H1 (cell line): ENCODE measurements around the gene ATXN7. TPM values are rescaled to one million over a fixed set of nuclear protein-coding genes. Genes with fewer than 3 reads are reported as not detected.

ENCODE experiments used
- CTCF ChIA-PET: fragments of 300-600 bp; sonication (Branson Sonifier 250); formaldehyde crosslinking; loops from one replicate; lab custom pipeline; 2021; ENCODE audit not compliant: partially characterized antibody; lab: Charles Lee
- POLR2A ChIA-PET: fragments of 300-600 bp; sonication (Branson Sonifier 250); formaldehyde crosslinking; loops from one replicate; lab custom pipeline; 2021; ENCODE audit warnings: inconsistent platforms; ENCODE audit not compliant: partially characterized antibody; lab: Charles Lee
- DNase-seq, 2 experiments: peaks; one replicate each; pipeline versions ENCODE4 v3.0.0 to v3.0.0-alpha.2; 2010 to 2022; ENCODE audit warnings: low spot score in 2 of 2, low read depth in 1 of 2, mixed read lengths in 1 of 2
- FAIRE-seq: peaks from 2 replicates; lab custom pipeline; 2011; peaks lifted over from hg19 to GRCh38; lab: Jason Lieb, UNC
- H2AFZ ChIP-seq: 2 replicates; pipeline ENCODE4 v1.8.1; 2012; ENCODE audit warnings: low read length, inconsistent platforms
- H2AK5ac ChIP-seq: 2 replicates; pipeline ENCODE4 v1.6.1; 2013; ENCODE audit warnings: low read depth, low read length
- H2BK120ac ChIP-seq: replicated peaks from 2 replicates; pipeline ENCODE3; 2013; ENCODE audit warnings: low read depth, low read length, inconsistent platforms
- H2BK12ac ChIP-seq: 2 replicates; pipeline ENCODE4 v1.6.1; 2013; ENCODE audit warnings: low read depth, low read length
- H2BK15ac ChIP-seq: 2 replicates; pipeline ENCODE4 v1.6.1; 2013; ENCODE audit warnings: low read length
- H2BK20ac ChIP-seq: 2 replicates; pipeline ENCODE4 v1.6.1; 2013; ENCODE audit warnings: low read length
- H2BK5ac ChIP-seq: 2 replicates; pipeline ENCODE4 v1.6.1; 2013; ENCODE audit warnings: low read depth, low read length
- H3K14ac ChIP-seq: 2 replicates; pipeline ENCODE4 v1.6.1; 2013; ENCODE audit warnings: inconsistent platforms; ENCODE audit not compliant: insufficient read length
- H3K18ac ChIP-seq: 2 replicates; pipeline ENCODE4 v1.6.1; 2013; ENCODE audit warnings: low read length; ENCODE audit errors: extremely low read depth
- H3K23ac ChIP-seq: 2 replicates; pipeline ENCODE4 v1.6.1; 2013; ENCODE audit warnings: inconsistent platforms; ENCODE audit not compliant: insufficient read length
- H3K23me2 ChIP-seq: 2 replicates; pipeline ENCODE4 v1.6.1; 2013; ENCODE audit warnings: low read depth, low read length
- H3K27ac ChIP-seq: 2 replicates; pipeline ENCODE4 v1.6.1; 2011; ENCODE audit warnings: low read depth, low read length, inconsistent platforms
- H3K27me3 ChIP-seq, 4 experiments: replicated peaks in 1 of 4; 1 replicate in 1 of 4; 2 replicates in 3 of 4; pipeline versions ENCODE4 v1.6.1 to v1.8.1; 2011 to 2013; ENCODE audit warnings: low read length in 3 of 4, mild to moderate bottlenecking in 3 of 4, inconsistent platforms in 2 of 4, mixed read lengths in 2 of 4, moderate library complexity in 1 of 4; ENCODE audit not compliant: control insufficient read depth in 3 of 4, insufficient read depth in 3 of 4; ENCODE audit errors: extremely low read depth in 1 of 4
- H3K36me3 ChIP-seq, 4 experiments: 2 replicates each; pipeline versions ENCODE4 v1.6.1 to v1.8.1; 2011 to 2013; ENCODE audit warnings: mild to moderate bottlenecking in 4 of 4, low read length in 3 of 4, moderate library complexity in 2 of 4, control low read depth in 1 of 4, inconsistent platforms in 1 of 4; ENCODE audit not compliant: insufficient read depth in 4 of 4, control insufficient read depth in 2 of 4
- H3K4ac ChIP-seq: replicated peaks from 2 replicates; pipeline ENCODE3; 2013; ENCODE audit warnings: low read length, low read depth, mixed read lengths, inconsistent platforms; ENCODE audit not compliant: insufficient read length
- H3K4me1 ChIP-seq, 4 experiments: replicated peaks in 1 of 4; 1 replicate in 1 of 4; 2 replicates in 3 of 4; pipeline versions ENCODE4 v1.6.1 to v1.8.1; 2011 to 2013; ENCODE audit warnings: low read length in 3 of 4, inconsistent platforms in 2 of 4, mixed read lengths in 1 of 4; ENCODE audit not compliant: insufficient read depth in 4 of 4, control insufficient read depth in 3 of 4
- H3K4me2 ChIP-seq, 2 experiments: 2 replicates each; pipeline versions ENCODE4 v1.6.1 to v1.8.1; 2011 to 2013; ENCODE audit warnings: low read depth in 2 of 2, low read length in 2 of 2, control low read depth in 1 of 2, inconsistent platforms in 1 of 2, mild to moderate bottlenecking in 1 of 2; ENCODE audit not compliant: insufficient read depth in 1 of 2
- H3K4me3 ChIP-seq, 4 experiments: fragments of 200-600, 300-600 bp in 1 of 4; sonication (generic), shearing (Covaris generic), sonication (Bioruptor Twin) in 1 of 4; 2 replicates each; pipeline versions ENCODE4 v1.5.1 to v1.8.1; 2011 to 2016; ENCODE audit warnings: low read length in 4 of 4, low read depth in 3 of 4, control low read depth in 2 of 4, inconsistent platforms in 2 of 4, mild to moderate bottlenecking in 2 of 4, mixed read lengths in 1 of 4, moderate library complexity in 1 of 4; ENCODE audit not compliant: insufficient read depth in 2 of 4; ENCODE audit errors: extremely low read depth in 1 of 4
- H3K56ac ChIP-seq: replicated peaks from 2 replicates; pipeline ENCODE3; 2013; ENCODE audit warnings: low read depth, mild to moderate bottlenecking, mixed read lengths, low read length, inconsistent platforms; ENCODE audit not compliant: insufficient read length
- H3K79me1 ChIP-seq: 2 replicates; pipeline ENCODE4 v1.6.1; 2013; ENCODE audit warnings: low read depth, low read length, control low read depth
- H3K79me2 ChIP-seq, 2 experiments: 2 replicates each; pipeline versions ENCODE4 v1.6.1 to v1.8.1; 2012 to 2013; ENCODE audit warnings: low read length in 2 of 2, mild to moderate bottlenecking in 2 of 2, inconsistent platforms in 1 of 2; ENCODE audit not compliant: insufficient read depth in 2 of 2, control insufficient read depth in 1 of 2
- H3K9ac ChIP-seq, 4 experiments: replicated peaks in 1 of 4; 1 replicate in 1 of 4; 2 replicates in 3 of 4; pipeline versions ENCODE4 v1.6.1 to v1.8.1; 2011 to 2013; ENCODE audit warnings: low read depth in 3 of 4, low read length in 3 of 4, control low read depth in 2 of 4, mild to moderate bottlenecking in 2 of 4, moderate library complexity in 2 of 4, inconsistent platforms in 1 of 4; ENCODE audit errors: extremely low read depth in 1 of 4
- H3K9me3 ChIP-seq, 2 experiments: 2 replicates each; pipeline versions ENCODE4 v1.6.1 to v1.8.1; 2012 to 2013; ENCODE audit warnings: mild to moderate bottlenecking in 2 of 2, moderate library complexity in 2 of 2, control low read depth in 1 of 2, inconsistent platforms in 1 of 2, low read depth in 1 of 2, low read length in 1 of 2, mixed read lengths in 1 of 2; ENCODE audit not compliant: insufficient read depth in 2 of 2
- H4K20me1 ChIP-seq, 2 experiments: replicated peaks in 1 of 2; 2 replicates each; pipeline versions ENCODE3 to v1.8.1; 2011 to 2013; ENCODE audit warnings: inconsistent platforms in 2 of 2, low read length in 2 of 2, mild to moderate bottlenecking in 1 of 2; ENCODE audit not compliant: insufficient read depth in 2 of 2, control insufficient read depth in 1 of 2
- H4K5ac ChIP-seq: 2 replicates; pipeline ENCODE4 v1.6.1; 2013; ENCODE audit warnings: low read length, low read depth, mixed read lengths, inconsistent platforms; ENCODE audit not compliant: insufficient read length
- H4K8ac ChIP-seq: 2 replicates; pipeline ENCODE4 v1.8.0; 2013; ENCODE audit warnings: mild to moderate bottlenecking, moderate library complexity, low read length, inconsistent platforms; ENCODE audit not compliant: insufficient read depth; ENCODE audit errors: extremely low read depth
- H4K91ac ChIP-seq: replicated peaks from 2 replicates; pipeline ENCODE3; 2013; ENCODE audit warnings: low read length, mixed read lengths, inconsistent platforms; ENCODE audit not compliant: insufficient read length
- TCF12 ChIP-seq: IDR thresholded peaks from 2 replicates; pipeline ENCODE4 v1.6.1; 2011; ENCODE audit warnings: low read depth, mild to moderate bottlenecking, low read length
- WGBS, 2 experiments: shearing (Covaris generic) in 1 of 2; methylation state at CpG; one replicate each; pipeline versions ENCODE4 v1.1.6 to v1.1.7; 2013 to 2015; ENCODE audit warnings: low lambda C conversion rate in 2 of 2, mixed read lengths in 2 of 2, inconsistent platforms in 1 of 2, low coverage in 1 of 2, missing lambda C conversion rate in 1 of 2; ENCODE audit not compliant: insufficient replicate concordance in 2 of 2, insufficient coverage in 1 of 2, insufficient read length in 1 of 2; ENCODE audit errors: extremely low coverage in 1 of 2, missing lambda C conversion rate in 1 of 2; 5-methylcytosine and 5-hydroxymethylcytosine counted together
- polyA plus RNA-seq, 7 experiments: library from polyadenylated mRNA; depleted of rRNA in 3 of 7; stranded (reverse) in 5 of 7; unstranded in 2 of 7; fragments of >200 nt in 5 of 7; fragments of 200-250 nt in 2 of 7; gene quantifications; 1 replicate in 5 of 7; 2 replicates in 1 of 7; 4 replicates in 1 of 7; pipeline versions ENCODE4 v1.2.1 to v1.2.3, GENCODE V29; 2011 to 2013; ENCODE audit warnings: missing spikeins in 2 of 7, mixed read lengths in 2 of 7
- total RNA-seq: library from RNA; stranded (reverse); fragmentation: NEBNext Ultra II Directional; extraction: Animal tissue kit (Norgen Biotek cat#: 25700); gene quantifications from 2 replicates; pipeline ENCODE4 v1.2.1, GENCODE V29; 2021

The ATXN7 gene
- total and polyA plus RNA-seq, 2 of the 8 experiments (the other 6 are each of a cell fraction or from before 2014, with no cell fraction given) = 15.5 to 16.8 TPM

DNA sequence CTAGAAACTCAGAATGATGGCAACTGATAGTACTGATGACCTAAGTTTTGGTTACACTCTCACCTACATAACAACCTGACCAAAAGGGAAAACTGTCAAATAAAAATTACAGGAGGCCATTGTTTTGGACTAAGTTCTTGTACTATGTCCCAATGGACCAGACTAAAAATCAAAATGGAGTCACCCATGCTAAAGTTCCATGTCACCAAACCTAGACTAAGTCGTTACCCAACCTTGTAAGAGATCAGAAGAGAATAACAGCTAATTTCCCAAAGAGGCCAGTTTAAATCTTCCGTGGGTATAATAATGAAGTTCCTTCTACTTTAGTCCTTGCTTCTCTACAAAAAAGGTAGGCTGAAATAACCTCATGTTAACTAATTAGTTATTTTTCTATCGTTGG lies 12.4 kb upstream of the ATXN7 start:
- no peak overlapping the region for H3K23ac ChIP-seq
- no peak overlapping the region for H2AK5ac ChIP-seq
- 89% methylated on average over 3 of the region's 3 CpGs; no CpG with 5 or more reads in 1 of the 2 experiments for WGBS, 2 experiments
- no peak overlapping the region for H3K9ac ChIP-seq
- H3K4me2 ChIP-seq = no peak overlapping the region
- no peak overlapping the region for H2BK20ac ChIP-seq
- no peak overlapping the region for H2BK12ac ChIP-seq
- DNase-seq (no peak), FAIRE-seq (no peak)
- H2BK5ac ChIP-seq = no peak overlapping the region
- H3K79me1 ChIP-seq = no peaks in the 10 kb centered on the region
- no peak overlapping the region for H3K14ac ChIP-seq
- no peak overlapping the region for H3K56ac ChIP-seq
- H3K27me3 ChIP-seq = no peaks in the 10 kb centered on the region
- no peaks in the 10 kb centered on the region for H3K23me2 ChIP-seq
- H3K36me3 ChIP-seq = no peaks in the 10 kb centered on the region
- no peak overlapping the region for H2AFZ ChIP-seq
- CTCF ChIA-PET = interaction anchor here (1.4 kb wide), 1 partner anchor 27 kb away, joined by 4 read pairs; no protein-coding TSS in a partner anchor
- H3K9me3 ChIP-seq = no peaks in the 10 kb centered on the region
- no peak overlapping the region for H3K4ac ChIP-seq
- no peak overlapping the region for H3K27ac ChIP-seq
- H3K18ac ChIP-seq = no peak overlapping the region
- H3K4me3 ChIP-seq = no peak overlapping the region
- H4K91ac ChIP-seq = no peak overlapping the region
- no peaks in the 10 kb centered on the region for H4K20me1 ChIP-seq
- no peak overlapping the region for H2BK120ac ChIP-seq
- no peak overlapping the region for H4K8ac ChIP-seq
- POLR2A ChIA-PET = interaction anchor here (0.6 to 1.3 kb wide), 2 partner anchors 8 to 12 kb away, joined by 3 read pairs; no protein-coding TSS in a partner anchor
- no peak overlapping the region for H2BK15ac ChIP-seq
- H4K5ac ChIP-seq = no peak overlapping the region
- H3K79me2 ChIP-seq = peaks cover 0 to 21% of the 10 kb centered on the region in 2 experiments; a peak in 2 of 4 replicates
- H3K4me1 ChIP-seq = peaks cover 0 to 13% (median 4%) of the 10 kb centered on the region in 4 experiments; a peak in 4 of 7 replicates
- TF ChIP-seq TCF12 = no peak
